Measurements from ENCODE around the gene SPATS2. TPM values are rescaled to one million over a fixed set of nuclear protein-coding genes. Genes with fewer than 3 reads are reported as not detected.

Gene SPATS2
- total and polyA plus RNA-seq, 10 of the 15 experiments (the other 5 are each of a cell fraction or from before 2014, with no cell fraction given), result 9.0 to 54.2 (median 27.5) TPM

GRCh38 chr12:49567611-49568441 is 200.6 kb downstream of the SPATS2 start, which contains the start of gene MCRS1 (continued):
- no peak for TF ChIP-seq CUX1 (IDR thresholded peaks at IDR 0.05; ENCODE audit: insufficient replicate concordance, low read depth, low read length)
- TF ChIP-seq BRCA1 (IDR thresholded peaks at IDR 0.05; ENCODE audit: low read depth, low read length), result no peak
- no peak for TF ChIP-seq USF2 (IDR thresholded peaks at IDR 0.05; ENCODE audit: borderline replicate concordance, low read depth, low read length)
- TF ChIP-seq NFYA (IDR thresholded peaks at IDR 0.05; ENCODE audit: borderline replicate concordance, low read depth, low read length), result no peak
- TF ChIP-seq CREB1 (IDR thresholded peaks at IDR 0.05; ENCODE audit: low read depth), result peak; percentile 88
- TF ChIP-seq RFX5 (IDR thresholded peaks at IDR 0.05; ENCODE audit: low read depth, low read length), result no peak
- TF ChIP-seq PRDM15 (CRISPR knock-in tag; IDR thresholded peaks at IDR 0.05), result no peak
